HEK293T (cell line): ENCODE results near the gene RPS19.

Source experiments
- CTCF ChIA-PET: fragments of 350-600 bp; formaldehyde crosslinking; extraction: SDS; loops from one replicate; lab custom pipeline; 2021; ENCODE audit warnings: antibody characterized with exemption, inconsistent platforms; lab: Yijun Ruan, JAX
- POLR2A ChIA-PET: fragments of 350-600 bp; formaldehyde crosslinking; extraction: SDS; loops from one replicate; lab custom pipeline; 2020; ENCODE audit warnings: antibody characterized with exemption, inconsistent platforms; lab: Yijun Ruan, JAX
- DNase-seq: peaks from one replicate; pipeline ENCODE4 v3.0.0; 2012; ENCODE audit warnings: mixed read lengths; ENCODE audit errors: extremely low spot score
- ARNT ChIP-seq: fragments of 450-650 bp; IDR thresholded peaks from 2 replicates; pipeline ENCODE4 v1.6.1; 2017; ENCODE audit warnings: mild to moderate bottlenecking
- BHLHE40 ChIP-seq: fragments of 450-650 bp; IDR thresholded peaks from 2 replicates; pipeline ENCODE4 v1.6.1; 2016; ENCODE audit warnings: mild to moderate bottlenecking, moderate library complexity, borderline replicate concordance
- CTBP1 ChIP-seq: fragments of 450-650 bp; IDR thresholded peaks from 2 replicates; pipeline ENCODE4 v1.6.1; 2016; ENCODE audit warnings: borderline replicate concordance
- ELF4 ChIP-seq: fragments of 450-650 bp; IDR thresholded peaks from 2 replicates; pipeline ENCODE4 v1.6.1; 2017; ENCODE audit warnings: antibody characterized with exemption
- FOXA1 ChIP-seq: fragments of 450-650 bp; IDR thresholded peaks from 2 replicates; pipeline ENCODE4 v1.6.1; 2016; ENCODE audit warnings: mild to moderate bottlenecking
- FOXK2 ChIP-seq: fragments of 450-650 bp; IDR thresholded peaks from 2 replicates; pipeline ENCODE4 v1.6.1; 2016; ENCODE audit warnings: mild to moderate bottlenecking
- FOXM1 ChIP-seq: fragments of 450-650 bp; IDR thresholded peaks from 2 replicates; pipeline ENCODE4 v1.6.1; 2017; ENCODE audit warnings: mild to moderate bottlenecking, borderline replicate concordance
- HDGF ChIP-seq: fragments of 450-650 bp; IDR thresholded peaks from 2 replicates; pipeline ENCODE4 v1.6.1; 2017; ENCODE audit warnings: antibody characterized with exemption, borderline replicate concordance
- L3MBTL2 ChIP-seq: fragments of 450-650 bp; conservative IDR thresholded peaks from 2 replicates; pipeline ENCODE4 v1.6.1; 2016; ENCODE audit warnings: mild to moderate bottlenecking
- LEF1 ChIP-seq: fragments of 450-650 bp; IDR thresholded peaks from 2 replicates; pipeline ENCODE4 v1.6.1; 2017; ENCODE audit warnings: mild to moderate bottlenecking, borderline replicate concordance
- NFRKB ChIP-seq: fragments of 450-650 bp; IDR thresholded peaks from 2 replicates; pipeline ENCODE4 v1.6.1; 2016; ENCODE audit warnings: mild to moderate bottlenecking, moderate library complexity
- SP1 ChIP-seq: fragments of 450-650 bp; IDR thresholded peaks from 2 replicates; pipeline ENCODE4 v1.6.1; 2017
- SUZ12 ChIP-seq: fragments of 450-650 bp; IDR thresholded peaks from 2 replicates; pipeline ENCODE4 v1.6.1; 2016; ENCODE audit warnings: mild to moderate bottlenecking
- TARDBP ChIP-seq: fragments of 450-650 bp; IDR thresholded peaks from 2 replicates; pipeline ENCODE4 v1.6.1; 2016
- ZNF384 ChIP-seq: fragments of 450-650 bp; IDR thresholded peaks from 2 replicates; pipeline ENCODE4 v1.6.1; 2016
- TF ChIP-seq, protein P1 (sequence below): fragments of 450-650 bp; IDR thresholded peaks from 2 replicates; pipeline ENCODE4 v1.6.1; 2016

The RPS19 gene

DNA sequence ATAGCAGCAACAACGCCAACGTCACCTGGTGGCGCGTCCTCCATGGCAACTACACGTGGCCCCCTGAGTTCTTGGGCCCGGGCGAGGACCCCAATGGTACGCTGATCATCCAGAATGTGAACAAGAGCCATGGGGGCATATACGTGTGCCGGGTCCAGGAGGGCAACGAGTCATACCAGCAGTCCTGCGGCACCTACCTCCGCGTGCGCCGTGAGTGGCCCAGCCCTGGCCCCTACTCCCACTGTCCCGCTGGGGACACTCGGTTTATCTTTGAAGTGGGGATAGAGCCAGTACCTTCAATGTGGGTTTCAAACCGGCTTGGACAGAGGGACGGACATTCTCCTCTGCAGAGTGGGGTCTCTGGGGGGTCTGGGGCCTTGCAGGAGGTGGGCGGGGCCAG is 19.0 kb downstream of the RPS19 start:
- CTCF ChIA-PET: no interaction called here
- TF ChIP-seq ZNF384 (no peak), LEF1 (no peak), SP1 (no peak), BHLHE40 (no peak), FOXK2 (no peak), L3MBTL2 (no peak), FOXM1 (no peak), ELF4 (no peak), SUZ12 (no peak), FOXA1 (no peak)
- TF ChIP-seq, protein P1, sequence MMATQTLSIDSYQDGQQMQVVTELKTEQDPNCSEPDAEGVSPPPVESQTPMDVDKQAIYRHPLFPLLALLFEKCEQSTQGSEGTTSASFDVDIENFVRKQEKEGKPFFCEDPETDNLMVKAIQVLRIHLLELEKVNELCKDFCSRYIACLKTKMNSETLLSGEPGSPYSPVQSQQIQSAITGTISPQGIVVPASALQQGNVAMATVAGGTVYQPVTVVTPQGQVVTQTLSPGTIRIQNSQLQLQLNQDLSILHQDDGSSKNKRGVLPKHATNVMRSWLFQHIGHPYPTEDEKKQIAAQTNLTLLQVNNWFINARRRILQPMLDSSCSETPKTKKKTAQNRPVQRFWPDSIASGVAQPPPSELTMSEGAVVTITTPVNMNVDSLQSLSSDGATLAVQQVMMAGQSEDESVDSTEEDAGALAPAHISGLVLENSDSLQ: no peak
- no peak for DNase-seq
- POLR2A ChIA-PET: no interaction called here

DNA sequence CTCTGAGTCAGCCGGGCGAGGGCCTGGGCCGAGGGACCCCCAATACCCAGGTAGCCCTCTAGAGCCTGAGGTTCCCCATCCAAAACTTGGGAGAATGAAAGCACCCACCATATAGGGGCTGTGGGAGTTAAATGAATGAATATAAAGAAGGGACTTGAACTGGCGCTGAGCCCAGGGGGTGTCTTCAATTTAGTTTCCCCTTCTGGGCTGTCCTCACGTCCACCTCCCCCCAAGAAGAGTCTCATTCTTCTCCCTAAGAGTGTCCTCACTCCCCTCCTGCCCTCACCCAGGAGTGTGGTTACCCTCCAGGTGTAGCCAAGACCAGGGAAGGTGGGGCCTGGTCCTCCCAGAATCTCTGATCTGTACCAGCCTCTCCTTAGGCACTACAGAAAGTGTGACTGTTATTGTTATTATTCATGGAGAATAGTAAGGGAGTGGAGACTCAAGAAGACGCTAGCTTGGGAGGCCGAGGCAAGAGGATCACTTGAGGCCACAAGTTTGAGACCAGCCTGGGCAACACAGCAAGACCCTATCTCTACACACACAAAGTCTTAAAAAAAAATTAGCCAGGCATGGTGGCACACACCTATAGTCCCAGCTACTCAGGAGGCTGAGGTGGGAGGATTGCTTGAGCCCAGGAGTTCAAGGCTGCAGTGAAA is 19.7 kb downstream of the RPS19 start:
- no peak for DNase-seq
- ChIA-PET POLR2A (interaction anchor here (1.7 kb wide), 1 partner anchor 20 kb away, joined by 5 read pairs; the partner anchor contains the start of gene RPS19), CTCF (no interaction called here)
- TF ChIP-seq SUZ12: no peak

DNA sequence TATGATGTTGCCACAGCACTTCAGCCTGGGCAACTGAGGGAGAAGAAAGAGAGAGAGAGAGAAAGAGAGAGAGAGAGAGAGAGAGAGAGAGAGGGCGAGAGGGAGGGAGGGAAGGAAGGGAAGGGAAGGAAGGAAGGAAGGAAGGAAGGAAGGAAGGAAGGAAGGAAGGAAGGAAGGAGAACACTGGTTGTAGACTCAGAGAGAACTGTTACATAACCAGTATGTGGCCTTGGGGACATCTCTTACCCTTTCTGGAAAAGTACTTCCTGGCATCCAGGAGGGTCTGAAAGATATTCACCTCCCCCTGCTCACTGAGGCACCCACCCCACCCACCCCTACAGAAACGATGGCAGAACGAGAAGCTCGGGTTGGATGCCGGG is 20.3 kb downstream of the RPS19 start:
- no peak for DNase-seq
- CTCF ChIA-PET: no interaction called here
- POLR2A ChIA-PET: interaction anchor here (1.7 kb wide), 1 partner anchor 21 kb away, joined by 5 read pairs; the partner anchor contains the start of gene RPS19
- TF ChIP-seq SUZ12 (no peak), TARDBP (no peak), CTBP1 (no peak), FOXA1 (no peak), SP1 (no peak), NFRKB (no peak), LEF1 (no peak), ARNT (no peak), FOXK2 (no peak), ZNF384 (no peak), ELF4 (no peak), L3MBTL2 (no peak), BHLHE40 (no peak), FOXM1 (no peak), HDGF (no peak)
- TF ChIP-seq, protein P1: no peak

DNA sequence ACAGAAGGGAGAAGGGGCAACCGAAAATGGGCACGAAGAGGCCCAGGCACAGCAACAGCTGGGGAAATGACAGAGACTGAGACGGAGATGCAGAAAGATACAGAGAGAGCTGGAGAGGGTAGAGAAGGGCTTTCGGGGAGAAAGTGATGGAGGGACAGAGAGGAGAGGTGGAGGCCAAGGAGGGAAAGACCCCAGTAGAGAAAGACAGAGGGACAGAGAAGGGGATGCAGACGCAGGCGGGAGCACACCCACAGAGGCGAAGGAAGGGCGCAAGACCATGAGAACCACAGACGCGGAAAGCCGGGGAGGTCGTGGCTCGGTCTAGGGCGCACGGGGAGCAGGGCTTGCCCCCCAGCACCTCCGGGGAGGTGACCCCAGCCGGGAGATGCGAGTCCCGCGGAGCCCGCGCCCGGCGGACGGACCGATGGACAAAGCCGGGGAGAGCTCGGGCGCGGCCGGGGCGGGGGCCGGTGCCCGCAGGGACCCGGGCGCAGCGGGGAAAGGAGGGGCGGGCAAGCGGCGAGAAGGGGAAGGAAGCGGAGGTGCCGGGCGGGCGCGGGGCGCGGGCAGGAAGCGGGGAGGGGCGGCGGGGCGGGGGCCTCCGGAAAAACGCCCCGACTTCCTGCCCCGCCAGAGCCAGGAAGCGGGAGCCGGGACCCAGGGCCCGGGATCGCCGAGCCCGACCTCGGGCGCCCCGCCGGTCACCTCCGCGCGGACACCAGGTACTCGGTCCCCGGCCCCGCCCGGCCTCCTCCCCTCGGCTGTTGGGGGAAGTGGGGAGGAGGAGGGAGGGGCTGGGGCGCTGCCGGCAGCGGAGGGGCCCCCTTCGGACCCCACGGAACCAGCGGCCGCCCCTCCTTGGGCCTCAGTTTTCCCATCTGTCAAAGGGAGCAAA is 22.8 kb downstream of the RPS19 start, which contains the start of gene ARHGEF1:
Gene ARHGEF1, plus strand, starts transcription at position 617 of the 895 bp plus-strand sequence. CDS start 4,899 bp downstream, outside the sequence.
- TF ChIP-seq ARNT (no peak), NFRKB (no peak)
- POLR2A ChIA-PET: interaction anchor here (1.2 to 1.6 kb wide), 2 partner anchors 45 to 48 kb away, joined by 3 to 8 read pairs; partner anchors contain the start of gene ERFL
- no peak for DNase-seq
- CTCF ChIA-PET: no interaction called here

DNA sequence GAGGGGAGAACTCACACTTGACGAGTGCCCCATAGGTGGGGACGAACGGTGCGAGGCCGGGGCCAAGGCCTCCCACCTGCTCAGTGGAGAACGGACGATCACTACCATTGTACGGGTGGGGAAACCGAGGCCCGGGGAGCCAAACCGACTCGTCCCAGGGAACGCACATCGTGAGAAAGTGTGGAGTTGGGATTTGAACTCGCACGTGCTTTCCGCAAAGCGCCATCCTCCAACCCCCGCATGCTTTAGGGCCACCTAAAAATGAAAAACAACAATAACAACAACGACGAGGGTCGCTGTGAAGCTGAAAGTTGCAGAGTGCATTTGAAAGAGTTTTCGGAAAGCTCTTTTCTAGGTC is 23.4 kb downstream of the RPS19 start:
- ChIA-PET POLR2A (interaction anchor here (1.2 to 2.8 kb wide), 3 partner anchors 24 to 47 kb away, joined by 3 to 17 read pairs (median 8); partner anchors contain the start of genes ERFL and RPS19), CTCF (no interaction called here)
- DNase-seq: no peak
- TF ChIP-seq ARNT (no peak), FOXA1 (no peak), TARDBP (no peak), L3MBTL2 (no peak), ELF4 (no peak), FOXK2 (no peak), HDGF (no peak), SP1 (no peak), CTBP1 (no peak), ZNF384 (no peak), LEF1 (no peak), SUZ12 (no peak), NFRKB (no peak), BHLHE40 (no peak), FOXM1 (no peak)
- TF ChIP-seq, protein P1: no peak
